ENCODE results near the gene FIBP.

Gene FIBP

GRCh38 chr11:65897020-65897471 is 8.8 kb upstream of the FIBP start:
- no peak for DNase-seq (ENCODE audit: low read depth in 2 of 2)
- peak overlapping the region in 1 of 2 donors; percentile 98 for H3K4me3 ChIP-seq (replicated peaks in 1 of 2; ENCODE audit: low read depth in 2 of 2, low read length in 2 of 2)
- no peak for TF ChIP-seq CTCF (IDR thresholded peaks at IDR 0.05; ENCODE audit: low read depth, low read length)

- TF ChIP-seq CTCF (IDR thresholded peaks at IDR 0.05; ENCODE audit: low read depth, low read length) = no peak
- DNase-seq (ENCODE audit: low read depth in 2 of 2) = peak in 1 of 2 donors; percentile 50
- peak overlapping the region in 1 of 2 donors; percentile 98 for H3K4me3 ChIP-seq (replicated peaks in 1 of 2; ENCODE audit: low read depth in 2 of 2, low read length in 2 of 2)
Measured at GRCh38 chr11:65896034-65896999, 8.0 kb upstream of the FIBP start.

GRCh38 chr11:65895482-65895981 is 7.3 kb upstream of the FIBP start:
- H3K4me3 ChIP-seq (replicated peaks in 1 of 2; ENCODE audit: low read depth in 2 of 2, low read length in 2 of 2) = no peak overlapping the region
- DNase-seq (ENCODE audit: low read depth in 2 of 2) = peak in 1 of 2 donors; percentile 50
- TF ChIP-seq CTCF (IDR thresholded peaks at IDR 0.05; ENCODE audit: low read depth, low read length) = no peak

GRCh38 chr11:65894034-65894591 is 5.8 kb upstream of the FIBP start:
- H3K4me3 ChIP-seq (replicated peaks in 1 of 2; ENCODE audit: low read depth in 2 of 2, low read length in 2 of 2) = no peak overlapping the region
- DNase-seq (ENCODE audit: low read depth in 2 of 2) = no peak
- TF ChIP-seq CTCF (IDR thresholded peaks at IDR 0.05; ENCODE audit: low read depth, low read length) = no peak

- DNase-seq (ENCODE audit: low read depth in 2 of 2) = no peak
- TF ChIP-seq CTCF (IDR thresholded peaks at IDR 0.05; ENCODE audit: low read depth, low read length) = no peak
- peak overlapping the region; percentile 5 to 69 for H3K4me3 ChIP-seq (replicated peaks in 1 of 2; ENCODE audit: low read depth in 2 of 2, low read length in 2 of 2)
Measured at GRCh38 chr11:65892661-65893317, 4.5 kb upstream of the FIBP start.

GRCh38 chr11:65892137-65892540 is 3.9 kb upstream of the FIBP start:
- H3K4me3 ChIP-seq (replicated peaks in 1 of 2; ENCODE audit: low read depth in 2 of 2, low read length in 2 of 2) = peak overlapping the region; percentile 69 to 80
- DNase-seq (ENCODE audit: low read depth in 2 of 2) = peak in 1 of 2 donors; percentile 44
